ENCODE data around the gene HACL1.
"Not testable (repeated sequence)": the region's sequence is repeated elsewhere in the genome, so short reads cannot be mapped to it uniquely, and the experiment has no call there.

HACL1 gene

GRCh38 chr3:15578289-15578867 is 23.0 kb downstream of the HACL1 start:
- DNase-seq: no peak

- DNase-seq: no peak
Observed at GRCh38 chr3:15576475-15576874, 24.9 kb downstream of the HACL1 start.

GRCh38 chr3:15575446-15575845 is 25.9 kb downstream of the HACL1 start:
- DNase-seq: no peak

GRCh38 chr3:15572138-15572537 is 29.2 kb downstream of the HACL1 start:
- no peak for DNase-seq

GRCh38 chr3:15563190-15563589 is 38.2 kb downstream of the HACL1 start:
- DNase-seq: no peak

- DNase-seq: no peak
Observed at GRCh38 chr3:15562560-15562959, 38.8 kb downstream of the HACL1 start.

GRCh38 chr3:15558581-15558980 is 42.8 kb downstream of the HACL1 start:
- DNase-seq: no peak

GRCh38 chr3:15557511-15557946 is 43.8 kb downstream of the HACL1 start:
- peak in 1 of 2 donors; percentile 38 for DNase-seq

GRCh38 chr3:15556512-15556911 is 44.9 kb downstream of the HACL1 start:
- peak in 1 of 2 donors; percentile 29 for DNase-seq

- no peak for DNase-seq
Observed at GRCh38 chr3:15553749-15554148, 47.6 kb downstream of the HACL1 start.

- DNase-seq: no peak
Observed at GRCh38 chr3:15551902-15552301, 49.5 kb downstream of the HACL1 start.

GRCh38 chr3:15549846-15550245 is 51.5 kb downstream of the HACL1 start:
- DNase-seq: no peak

GRCh38 chr3:15542614-15543013 is 58.8 kb downstream of the HACL1 start:
- DNase-seq: no peak

- no peak for DNase-seq
Observed at GRCh38 chr3:15541371-15541770, 60.0 kb downstream of the HACL1 start.

GRCh38 chr3:15539066-15539465 is 62.3 kb downstream of the HACL1 start:
- no peak for DNase-seq

- DNase-seq: no peak
Observed at GRCh38 chr3:15538345-15538744, 63.0 kb downstream of the HACL1 start.

- DNase-seq: no peak
Observed at GRCh38 chr3:15536856-15537255, 64.5 kb downstream of the HACL1 start.

- DNase-seq: no peak
Observed at GRCh38 chr3:15535732-15536131, 65.6 kb downstream of the HACL1 start.

- DNase-seq: not testable (repeated sequence)
Observed at GRCh38 chr3:15532614-15533013, 68.8 kb downstream of the HACL1 start.

GRCh38 chr3:15531346-15531745 is 70.0 kb downstream of the HACL1 start:
- no peak for DNase-seq

- no peak for DNase-seq
Observed at GRCh38 chr3:15528854-15529537, 72.4 kb downstream of the HACL1 start.

GRCh38 chr3:15527031-15527459 is 74.3 kb downstream of the HACL1 start:
- DNase-seq: no peak

GRCh38 chr3:15525790-15526189 is 75.6 kb downstream of the HACL1 start:
- no peak for DNase-seq

GRCh38 chr3:15523660-15524417 is 77.5 kb downstream of the HACL1 start:
- no peak for DNase-seq

Data from hippocampal formation (tissue), 2 donors.